OCI-LY1 (cell line): ENCODE data around the gene TMEM138.

Experiments used
- H2AFZ ChIP-seq: fragments of 200-600 bp; sonication (generic), shearing (Covaris generic); 2 replicates; pipeline ENCODE4 v1.6.0; 2014; ENCODE audit warnings: antibody characterized with exemption, mild to moderate bottlenecking, low read length
- H3F3A ChIP-seq: fragments of 200-600 bp; sonication (generic), shearing (Covaris generic); 2 replicates; pipeline ENCODE4 v1.6.0; 2014; ENCODE audit warnings: mild to moderate bottlenecking, antibody characterized with exemption, low read length, moderate library complexity; ENCODE audit not compliant: insufficient read depth
- H3K27ac ChIP-seq: fragments of 200-600 bp; sonication (generic); 2 replicates; pipeline ENCODE4 v1.5.1; 2014; ENCODE audit warnings: low read length, mixed run types, mild to moderate bottlenecking, low read depth; ENCODE audit not compliant: poor library complexity, severe bottlenecking
- H3K27me3 ChIP-seq: fragments of 200-600 bp; sonication (generic); 2 replicates; pipeline ENCODE4 v1.6.0; 2014; ENCODE audit warnings: antibody characterized with exemption, mild to moderate bottlenecking, low read length, moderate library complexity; ENCODE audit not compliant: insufficient read depth
- H3K36me3 ChIP-seq: fragments of 200-600 bp; sonication (generic); 2 replicates; pipeline ENCODE4 v1.6.1; 2014; ENCODE audit warnings: mild to moderate bottlenecking, antibody characterized with exemption, low read length, moderate library complexity, mixed read lengths; ENCODE audit not compliant: insufficient read depth
- H3K4me1 ChIP-seq: fragments of 200-600 bp; sonication (generic); 2 replicates; pipeline ENCODE4 v1.5.1; 2014; ENCODE audit warnings: mild to moderate bottlenecking, low read length, moderate library complexity; ENCODE audit not compliant: insufficient read depth, severe bottlenecking
- H3K4me2 ChIP-seq: fragments of 200-600 bp; sonication (generic), shearing (Covaris generic); 2 replicates; pipeline ENCODE4 v1.6.1; 2014; ENCODE audit warnings: low read length
- H3K4me3 ChIP-seq: fragments of 200-600 bp; sonication (generic); 2 replicates; pipeline ENCODE4 v1.5.1; 2014; ENCODE audit warnings: low read length, low read depth, mild to moderate bottlenecking, mixed read lengths; ENCODE audit not compliant: poor library complexity, severe bottlenecking
- H3K79me2 ChIP-seq: fragments of 200-600 bp; shearing (Covaris generic); 2 replicates; pipeline ENCODE4 v1.6.1; 2016; ENCODE audit warnings: mixed run types, low read length, mixed read lengths; ENCODE audit not compliant: insufficient read depth
- H3K9ac ChIP-seq: fragments of 200-600 bp; sonication (generic), shearing (Covaris generic); 2 replicates; pipeline ENCODE4 v1.6.1; 2014; ENCODE audit warnings: mild to moderate bottlenecking, low read length, mixed read lengths
- H3K9me2 ChIP-seq: fragments of 200-600 bp; sonication (generic), shearing (Covaris generic); 2 replicates; pipeline ENCODE4 v1.6.1; 2014; ENCODE audit warnings: low read depth, mild to moderate bottlenecking, low read length, mixed read lengths
- H3K9me3 ChIP-seq: fragments of 200-600 bp; shearing (Covaris generic); 2 replicates; pipeline ENCODE4 v1.6.1; 2014; ENCODE audit warnings: low read length, mixed read lengths
- H4K20me1 ChIP-seq: fragments of 200-600 bp; sonication (generic), shearing (Covaris generic); 2 replicates; pipeline ENCODE4 v1.6.0; 2016; ENCODE audit warnings: mild to moderate bottlenecking, low read length; ENCODE audit not compliant: insufficient read depth
- CTCF ChIP-seq: fragments of 200-600 bp; sonication (generic), shearing (Covaris generic); IDR thresholded peaks from 2 replicates; pipeline ENCODE4 v1.5.1; 2017; ENCODE audit warnings: mild to moderate bottlenecking, antibody characterized with exemption, low read length, moderate library complexity, mixed read lengths
- EZH2 ChIP-seq: fragments of 200-600 bp; sonication (generic), shearing (Covaris generic); IDR thresholded peaks from 2 replicates; pipeline ENCODE4 v1.8.0; 2017; ENCODE audit warnings: borderline replicate concordance, mixed run types, mild to moderate bottlenecking, antibody characterized with exemption, low read length, moderate library complexity, mixed read lengths

TMEM138 gene

GRCh38 chr11:61336171-61336935 lies 25.8 kb upstream of the TMEM138 start:
- Histone ChIP-seq H3K9ac (peak overlapping the region; percentile 33; the same call in 1 of the 2 replicates), H3K79me2 (peaks cover 15% of the 10 kb centered on the region), H3K27ac (peak overlapping the region; percentile 90), H3K9me2 (no peaks in the 10 kb centered on the region), H3K36me3 (peaks cover 12% of the 10 kb centered on the region), H3K9me3 (no peaks in the 10 kb centered on the region), H2AFZ (no peak overlapping the region), H3F3A (no peaks in the 10 kb centered on the region), H4K20me1 (no peaks in the 10 kb centered on the region), H3K4me1 (peaks cover 45% of the 10 kb centered on the region), H3K27me3 (no peaks in the 10 kb centered on the region), H3K4me3 (no peak overlapping the region), H3K4me2 (peak overlapping the region; percentile 10; the same call in 1 of the 2 replicates)
- TF ChIP-seq CTCF (peak; percentile 97), EZH2 (no peak)

GRCh38 chr11:61337706-61338470 lies 24.3 kb upstream of the TMEM138 start:
- H3K4me2 ChIP-seq: no peak overlapping the region
- H4K20me1 ChIP-seq: no peaks in the 10 kb centered on the region
- peaks cover 22% of the 10 kb centered on the region for H3K36me3 ChIP-seq
- no peaks in the 10 kb centered on the region for H3K9me3 ChIP-seq
- no peak overlapping the region for H3K9ac ChIP-seq
- no peaks in the 10 kb centered on the region; the same call in 1 of the 2 replicates for H3K79me2 ChIP-seq
- H3K27ac ChIP-seq: no peak overlapping the region
- peaks cover 36% of the 10 kb centered on the region for H3K4me1 ChIP-seq
- H2AFZ ChIP-seq: no peak overlapping the region
- no peak overlapping the region for H3K4me3 ChIP-seq
- no peaks in the 10 kb centered on the region for H3F3A ChIP-seq
- TF ChIP-seq EZH2 (no peak), CTCF (no peak)
- H3K9me2 ChIP-seq: no peaks in the 10 kb centered on the region
- no peaks in the 10 kb centered on the region for H3K27me3 ChIP-seq

- TF ChIP-seq EZH2 (no peak), CTCF (no peak)
- peaks cover 33% of the 10 kb centered on the region for H3K36me3 ChIP-seq
- no peak overlapping the region for H3K9ac ChIP-seq
- H3K27ac ChIP-seq: no peak overlapping the region
- no peaks in the 10 kb centered on the region for H4K20me1 ChIP-seq
- H3K27me3 ChIP-seq: no peaks in the 10 kb centered on the region
- H3K79me2 ChIP-seq: no peaks in the 10 kb centered on the region
- H3F3A ChIP-seq: no peaks in the 10 kb centered on the region
- H3K4me1 ChIP-seq: peaks cover 29% of the 10 kb centered on the region
- H3K4me3 ChIP-seq: no peak overlapping the region
- no peak overlapping the region for H2AFZ ChIP-seq
- H3K4me2 ChIP-seq: no peak overlapping the region
- no peaks in the 10 kb centered on the region for H3K9me2 ChIP-seq
- no peaks in the 10 kb centered on the region for H3K9me3 ChIP-seq
Observed at GRCh38 chr11:61338783-61339489, 23.2 kb upstream of the TMEM138 start.
